B cell (primary cell): ENCODE data around the gene TMEM208. TPM values are rescaled to one million over a fixed set of nuclear protein-coding genes. Genes with fewer than 3 reads are reported as not detected.
A peak's percentile ranks its signal among the peaks of the same experiment; 100 is the strongest.

Experiments used
- ATAC-seq: fragments of 200-7000 bp; cut with Tn5 transposase; one replicate; pipeline ENCODE4 v1.10.0; 2021; ENCODE audit warnings: low read depth, mild to moderate bottlenecking, moderate number of reproducible peaks, moderate library complexity
- CTCF ChIA-PET: fragments of 350-600 bp; sonication (Branson Sonifier 250); formaldehyde crosslinking; loops from one replicate; lab custom pipeline; 2021; ENCODE audit warnings: antibody characterized with exemption, inconsistent platforms; lab: Charles Lee
- POLR2A ChIA-PET: fragments of 350-600 bp; sonication (Branson Sonifier 250); formaldehyde crosslinking; loops from one replicate; lab custom pipeline; 2021; ENCODE audit warnings: antibody characterized with exemption; lab: Charles Lee
- DNase-seq: peaks from one replicate; pipeline ENCODE4 v3.0.0; 2013
- H2AFZ ChIP-seq: 2 replicates; pipeline ENCODE4 v1.6.1; 2012; ENCODE audit warnings: mild to moderate bottlenecking, low read depth, low read length; ENCODE audit not compliant: insufficient read depth, poor library complexity, severe bottlenecking
- H3K27ac ChIP-seq, 2 donors: 1 replicate in 1 of 2; 2 replicates in 1 of 2; pipeline ENCODE4 v1.5.1; 2012 to 2013; ENCODE audit warnings: low read length in 2 of 2, mild to moderate bottlenecking in 2 of 2, moderate library complexity in 1 of 2
- H3K27me3 ChIP-seq, 4 experiments: fragments of 200-600 bp in 1 of 4; sonication (generic) in 1 of 4; replicated peaks in 1 of 4; 1 replicate in 2 of 4; 2 replicates in 2 of 4; pipeline versions ENCODE4 v1.6.1 to v1.7.0; 2013 to 2016; ENCODE audit warnings: low read length in 3 of 4, mild to moderate bottlenecking in 2 of 4, mixed read lengths in 1 of 4, moderate library complexity in 1 of 4; ENCODE audit not compliant: insufficient read depth in 4 of 4, control insufficient read depth in 3 of 4; ENCODE audit errors: control extremely low read depth in 1 of 4
- H3K36me3 ChIP-seq, 2 experiments: replicated peaks in 1 of 2; 1 replicate in 1 of 2; 2 replicates in 1 of 2; pipeline versions ENCODE4 v1.6.1 to v1.7.1; 2013; ENCODE audit warnings: low read length in 1 of 2; ENCODE audit not compliant: insufficient read depth in 2 of 2, control insufficient read depth in 1 of 2; ENCODE audit errors: control extremely low read depth in 1 of 2, extremely low read depth in 1 of 2
- H3K4me1 ChIP-seq, 2 donors: fragments of 200-600 bp in 1 of 2; sonication (generic) in 1 of 2; 1 replicate in 1 of 2; 2 replicates in 1 of 2; pipeline versions ENCODE4 v1.5.1 to v1.6.1; 2013 to 2017; ENCODE audit warnings: low read length in 2 of 2; ENCODE audit not compliant: control insufficient read depth in 2 of 2, insufficient read depth in 2 of 2
- H3K4me2 ChIP-seq: replicated peaks from 2 replicates; pipeline ENCODE3; 2012; ENCODE audit warnings: mild to moderate bottlenecking, low read depth, low read length; ENCODE audit not compliant: poor library complexity, severe bottlenecking
- H3K4me3 ChIP-seq, 5 experiments: fragments of 200-600 bp in 1 of 5; sonication (generic) in 1 of 5; 1 replicate in 3 of 5; 2 replicates in 2 of 5; pipeline versions ENCODE4 v1.5.1 to v1.7.0; 2011 to 2016; ENCODE audit warnings: low read length in 4 of 5, mild to moderate bottlenecking in 4 of 5, low read depth in 2 of 5, control low read depth in 1 of 5, moderate library complexity in 1 of 5; ENCODE audit not compliant: insufficient read depth in 1 of 5; ENCODE audit errors: control extremely low read depth in 1 of 5, extremely low read depth in 1 of 5
- H3K79me2 ChIP-seq: fragments of 200-600 bp; sonication (generic); one replicate; pipeline ENCODE4 v1.6.0; 2016; ENCODE audit warnings: low read length; ENCODE audit not compliant: control insufficient read depth, insufficient read depth
- H3K9ac ChIP-seq: fragments of 200-600 bp; sonication (generic); 2 replicates; pipeline ENCODE4 v1.6.1; 2017; ENCODE audit warnings: mild to moderate bottlenecking, low read length, moderate library complexity
- H3K9me3 ChIP-seq, 3 donors: one replicate each; pipeline versions ENCODE4 v1.6.1 to v1.7.1; 2013; ENCODE audit warnings: low read length in 2 of 3; ENCODE audit not compliant: control insufficient read depth in 2 of 3, insufficient read depth in 1 of 3; ENCODE audit errors: control extremely low read depth in 1 of 3
- H4K20me1 ChIP-seq: 2 replicates; pipeline ENCODE4 v1.6.0; 2012; ENCODE audit warnings: mild to moderate bottlenecking, low read length; ENCODE audit not compliant: insufficient read depth, control insufficient read depth, poor library complexity, severe bottlenecking
- H3K27ac Mint-ChIP-seq: one replicate; pipeline ENCODE4 v1.8.0; 2021; ENCODE audit warnings: mixed read lengths
- H3K27me3 Mint-ChIP-seq: one replicate; pipeline ENCODE4 v1.8.0; 2021; ENCODE audit warnings: mixed read lengths
- H3K4me1 Mint-ChIP-seq: one replicate; pipeline ENCODE4 v1.8.0; 2021; ENCODE audit warnings: mixed read lengths
- H3K4me3 Mint-ChIP-seq: one replicate; pipeline ENCODE4 v1.8.0; 2021; ENCODE audit warnings: mixed read lengths
- H3K9me3 Mint-ChIP-seq: one replicate; pipeline ENCODE4 v1.8.0; 2022; ENCODE audit warnings: mixed read lengths; ENCODE audit not compliant: insufficient read depth
- CTCF ChIP-seq: fragments of 200-600 bp; IDR thresholded peaks from one replicate; pipeline ENCODE4 v1.8.0; 2022; ENCODE audit warnings: antibody characterized with exemption, mild to moderate bottlenecking
- EZH2 ChIP-seq: IDR thresholded peaks from 2 replicates; pipeline ENCODE4 v1.6.1; 2012; ENCODE audit warnings: borderline replicate concordance, low read depth, mild to moderate bottlenecking, moderate library complexity, low read length; ENCODE audit not compliant: insufficient read depth, poor library complexity, severe bottlenecking
- WGBS: methylation state at CpG from one replicate; pipeline ENCODE4 v1.1.5; 2013; ENCODE audit warnings: missing lambda C conversion rate; ENCODE audit not compliant: insufficient coverage; 5-methylcytosine and 5-hydroxymethylcytosine counted together
- intact Hi-C: fragments of 100-400 bp; cut with micrococcal nuclease; formaldehyde crosslinking; loops from one replicate; pipeline ENCODE4 v1.10.0; 2022
- polyA plus RNA-seq: library from polyadenylated mRNA; depleted of rRNA; stranded (reverse); fragments of >200 nt; gene quantifications from 2 replicates; pipeline ENCODE4 v1.2.3, GENCODE V29; 2012
- small RNA-seq: library from RNA; depleted of rRNA; stranded (forward); fragments of <200 nt; gene quantifications from one replicate; pipeline ENCODE3, GENCODE V24; 2012; ENCODE audit warnings: low replicate concordance, low read depth; ENCODE audit not compliant: insufficient read length
- total RNA-seq, 2 donors: library from RNA; stranded (reverse); fragments of 120-200 nt in 1 of 2; gene quantifications; 1 replicate in 1 of 2; 2 replicates in 1 of 2; pipeline versions ENCODE4 v1.2.3 to v1.2.4, GENCODE V29; 2013 to 2022

Gene TMEM208
- total and polyA plus RNA-seq, 2 donors (not counting 1 experiment from before 2014, with no cell fraction given) = 36.1 to 40.4 TPM

- peaks cover 3% of the 10 kb centered on the region for H3K79me2 ChIP-seq
- peaks cover 7 to 11% of the 10 kb centered on the region in 2 donors for H3K4me1 ChIP-seq
- peak overlapping the region; percentile 94 for H3K4me2 ChIP-seq
- H4K20me1 ChIP-seq = no peaks in the 10 kb centered on the region
- peak overlapping the region; percentile 85 for H3K4me3 Mint-ChIP-seq
- H3K36me3 ChIP-seq = no peaks in the 10 kb centered on the region
- DNase-seq (peak; percentile 25), ATAC-seq (no peak)
- H3K27me3 Mint-ChIP-seq = no peaks in the 10 kb centered on the region
- no peaks in the 10 kb centered on the region for H3K9me3 Mint-ChIP-seq
- WGBS = 73% methylated on average over 13 of the region's 13 CpGs
- H3K27ac ChIP-seq = peak overlapping the region in 1 of 2 donors; percentile 28
- H3K4me3 ChIP-seq = peak overlapping the region in 4 of 5 experiments; percentile 51 to 72 (median 58)
- H3K27ac Mint-ChIP-seq = peak overlapping the region; percentile 56
- no peaks in the 10 kb centered on the region for H3K27me3 ChIP-seq
- ChIA-PET POLR2A (interaction anchor here (0.6 kb wide), 2 partner anchors 48 to 586 kb away, joined by 5 to 6 read pairs; no protein-coding TSS in a partner anchor), CTCF (interaction anchor here (0.8 to 1.3 kb wide), 5 partner anchors 9 to 51 kb away, joined by 3 read pairs; partner anchors contain the start of genes FHOD1 and TMEM208)
- H3K4me1 Mint-ChIP-seq = peaks cover 6% of the 10 kb centered on the region
- no peak for TF ChIP-seq CTCF
- no peak for TF ChIP-seq EZH2
- H2AFZ ChIP-seq = peak overlapping the region; percentile 91
- H3K9me3 ChIP-seq = no peaks in the 10 kb centered on the region
- H3K9ac ChIP-seq = peak overlapping the region; percentile 72
- intact Hi-C loops = loop anchor here (2.0 kb wide), 1 partner anchor 31 kb away; the partner anchor contains the start of gene FHOD1
Observed at GRCh38 chr16:67277999-67278772, 51.3 kb downstream of the TMEM208 start.

Small RNA genes lying within 50 kb of the gene (small RNA-seq; reads per million reads assigned to genes)
- gene MIR328 = not detected

Other genes with a start within 250 kb of the TMEM208 start
- gene CES4A, start 238.5 kb upstream of the TMEM208 start, total RNA-seq = 8.4 and 10.4 TPM in 2 replicates
- gene CES4A, start 238.5 kb upstream of the TMEM208 start, polyA plus RNA-seq = 17.3 and 18.9 TPM in 2 replicates
- gene CBFB, start 198.0 kb upstream of the TMEM208 start, total RNA-seq = 89.0 and 101 TPM in 2 replicates
- 19.5 and 43.2 TPM in 2 replicates for gene CBFB, start 198.0 kb upstream of the TMEM208 start, polyA plus RNA-seq
- gene PHAF1, start 117.2 kb upstream of the TMEM208 start, total RNA-seq = 20.7 and 23.0 TPM in 2 replicates
- 18.5 and 18.8 TPM in 2 replicates for gene PHAF1, start 117.2 kb upstream of the TMEM208 start, polyA plus RNA-seq
- gene B3GNT9, start 76.1 kb upstream of the TMEM208 start, total RNA-seq = 1.2 and 1.6 TPM in 2 replicates
- 2.4 and 2.5 TPM in 2 replicates for gene B3GNT9, start 76.1 kb upstream of the TMEM208 start, polyA plus RNA-seq
- 51.9 and 52.4 TPM in 2 replicates for gene TRADD, start 67.2 kb upstream of the TMEM208 start, total RNA-seq
- 66.9 and 73.5 TPM in 2 replicates for gene TRADD, start 67.2 kb upstream of the TMEM208 start, polyA plus RNA-seq
- gene FBXL8, start 67.2 kb upstream of the TMEM208 start, total RNA-seq = 5.1 and 5.8 TPM in 2 replicates
- gene FBXL8, start 67.2 kb upstream of the TMEM208 start, polyA plus RNA-seq = 16.1 and 20.5 TPM in 2 replicates
- 7.4 and 11.9 TPM in 2 replicates for gene HSF4, start 62.4 kb upstream of the TMEM208 start, total RNA-seq
- gene HSF4, start 62.4 kb upstream of the TMEM208 start, polyA plus RNA-seq = 12.2 and 29.3 TPM in 2 replicates
- 0.66 and 0.96 TPM in 2 replicates for gene NOL3, start 56.6 kb upstream of the TMEM208 start, total RNA-seq
- gene NOL3, start 56.6 kb upstream of the TMEM208 start, polyA plus RNA-seq = 0.60 and 2.3 TPM in 2 replicates
- 6.2 and 12.4 TPM in 2 replicates for gene MATCAP1, start 43.2 kb upstream of the TMEM208 start, total RNA-seq
- 8.9 and 9.1 TPM in 2 replicates for gene MATCAP1, start 43.2 kb upstream of the TMEM208 start, polyA plus RNA-seq
- not detected in 2 replicates for gene EXOC3L1, start 37.0 kb upstream of the TMEM208 start, total RNA-seq
- gene EXOC3L1, start 37.0 kb upstream of the TMEM208 start, polyA plus RNA-seq = not detected in 2 replicates
- 104 and 106 TPM in 2 replicates for gene E2F4, start 35.0 kb upstream of the TMEM208 start, total RNA-seq
- 188 and 195 TPM in 2 replicates for gene E2F4, start 35.0 kb upstream of the TMEM208 start, polyA plus RNA-seq
- gene ELMO3, start 28.0 kb upstream of the TMEM208 start, total RNA-seq = 8.3 and 9.6 TPM in 2 replicates
- 7.9 and 9.1 TPM in 2 replicates for gene ELMO3, start 28.0 kb upstream of the TMEM208 start, polyA plus RNA-seq
- gene FHOD1, start 20.4 kb downstream of the TMEM208 start, total RNA-seq = 46.9 and 47.3 TPM in 2 replicates
- gene FHOD1, start 20.4 kb downstream of the TMEM208 start, polyA plus RNA-seq = 44.1 and 46.3 TPM in 2 replicates
- gene SLC9A5, start 21.8 kb downstream of the TMEM208 start, total RNA-seq = 1.7 and 2.4 TPM in 2 replicates
- 1.1 and 1.7 TPM in 2 replicates for gene SLC9A5, start 21.8 kb downstream of the TMEM208 start, polyA plus RNA-seq
- 6.0 and 6.7 TPM in 2 replicates for gene PLEKHG4, start 52.4 kb downstream of the TMEM208 start, total RNA-seq
- 4.6 and 7.1 TPM in 2 replicates for gene PLEKHG4, start 52.4 kb downstream of the TMEM208 start, polyA plus RNA-seq
- not detected in 2 replicates for gene KCTD19, start 99.6 kb downstream of the TMEM208 start, total RNA-seq
- gene KCTD19, start 99.6 kb downstream of the TMEM208 start, polyA plus RNA-seq = 0.22 and 0.52 TPM in 2 replicates
- not detected in 2 replicates for gene LRRC36, start 99.7 kb downstream of the TMEM208 start, total RNA-seq
- 0.98 and 1.5 TPM in 2 replicates for gene LRRC36, start 99.7 kb downstream of the TMEM208 start, polyA plus RNA-seq
- gene TPPP3, start 166.4 kb downstream of the TMEM208 start, total RNA-seq = not detected in 2 replicates
- 0.29 and 0.31 TPM in 2 replicates for gene TPPP3, start 166.4 kb downstream of the TMEM208 start, polyA plus RNA-seq
- gene ZDHHC1, start 189.3 kb downstream of the TMEM208 start, total RNA-seq = 2.4 and 2.8 TPM in 2 replicates
- gene ZDHHC1, start 189.3 kb downstream of the TMEM208 start, polyA plus RNA-seq = 0.58 and 0.71 TPM in 2 replicates
- gene HSD11B2, start 204.0 kb downstream of the TMEM208 start, total RNA-seq = not detected in 2 replicates
- gene HSD11B2, start 204.0 kb downstream of the TMEM208 start, polyA plus RNA-seq = 0.06 and 0.09 TPM in 2 replicates